ENCODE measurements around the gene RNF220.

DNA sequence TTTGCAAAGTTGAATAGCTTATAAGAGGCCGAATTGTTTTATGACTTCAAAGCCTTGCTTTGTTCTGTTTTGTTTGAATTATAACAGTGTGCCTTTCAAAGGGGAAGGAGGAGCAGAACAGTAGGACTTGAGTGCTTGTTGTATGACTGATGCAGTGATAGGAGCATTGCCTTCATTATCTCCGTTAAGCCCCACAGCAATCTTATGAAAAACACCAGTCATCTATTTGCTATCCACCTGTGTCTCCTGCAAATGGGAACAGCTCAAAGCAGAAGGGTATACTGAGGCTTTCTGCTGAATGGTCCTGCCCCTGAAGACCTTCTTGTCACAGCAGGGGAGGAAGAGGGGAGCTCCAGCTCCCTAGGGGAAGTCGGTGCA, 127.5 kb downstream of the RNF220 start:
- no peak for TF ChIP-seq CTCF (conservative IDR thresholded peaks at IDR 0.05; ENCODE audit: low read depth, low read length)
- no peak for TF ChIP-seq EZH2 (IDR thresholded peaks at IDR 0.05; ENCODE audit: low read length, unreplicated experiment)
- TF ChIP-seq EZH2phosphoT487 (IDR thresholded peaks at IDR 0.05; ENCODE audit: borderline replicate concordance, low read length) = no peak
